Panc1 (cell line): ENCODE measurements around the gene ZFHX3. TPM values are rescaled to one million over a fixed set of nuclear protein-coding genes. Genes with fewer than 3 reads are reported as not detected.

Experiments used
- ATAC-seq: fragments of 200-7000 bp; cut with Tn5 transposase; 2 replicates; pipeline ENCODE4 v1.9.1; 2020; ENCODE audit warnings: mild to moderate bottlenecking, moderate library complexity
- BruUV-seq: library from RNA; stranded (reverse); fragments of 400-500 nt; replicated peaks from 2 replicates; lab custom pipeline; 2021; lab: Mats Ljungman, UMichigan
- CTCF ChIA-PET: fragments of 300-600 bp; sonication (Branson Sonifier 250); formaldehyde crosslinking; loops from one replicate; lab custom pipeline; 2022; ENCODE audit warnings: antibody characterized with exemption; lab: Charles Lee
- POLR2A ChIA-PET: fragments of 300-600 bp; sonication (Branson Sonifier 250); formaldehyde crosslinking; loops from one replicate; lab custom pipeline; 2022; ENCODE audit warnings: antibody characterized with exemption; lab: Charles Lee
- DNase-seq: peaks from one replicate; pipeline ENCODE4 v3.0.0-alpha.2; 2010; ENCODE audit warnings: low read depth, low spot score
- H3K27ac ChIP-seq: 2 replicates; pipeline ENCODE4 v1.5.1; 2011; ENCODE audit warnings: mild to moderate bottlenecking, low read length, inconsistent platforms
- H3K27me3 ChIP-seq: fragments of 200-500 bp; sonication (Bioruptor generic); 2 replicates; pipeline ENCODE4 v1.6.0; 2014; ENCODE audit warnings: low read length, inconsistent platforms; ENCODE audit not compliant: control insufficient read depth, insufficient read depth
- H3K36me3 ChIP-seq: fragments of 200-500 bp; sonication (Bioruptor generic); 2 replicates; pipeline ENCODE4 v1.5.1; 2014; ENCODE audit warnings: inconsistent platforms, mild to moderate bottlenecking, low read length, moderate library complexity; ENCODE audit not compliant: control insufficient read depth, insufficient read depth
- H3K4me1 ChIP-seq: 2 replicates; pipeline ENCODE4 v1.5.1; 2011; ENCODE audit warnings: inconsistent platforms, mild to moderate bottlenecking, low read length, moderate library complexity; ENCODE audit not compliant: control insufficient read depth, insufficient read depth
- H3K4me3 ChIP-seq, 2 experiments: 2 replicates each; pipeline ENCODE4 v1.5.1; 2011 to 2012; ENCODE audit warnings: low read depth in 2 of 2, low read length in 2 of 2, mild to moderate bottlenecking in 2 of 2, inconsistent platforms in 1 of 2, moderate library complexity in 1 of 2
- H3K9me3 ChIP-seq: fragments of 200-500 bp; sonication (Bioruptor generic); 2 replicates; pipeline ENCODE4 v1.5.1; 2014; ENCODE audit warnings: low read depth, mild to moderate bottlenecking, inconsistent platforms, low read length, moderate library complexity; ENCODE audit not compliant: control insufficient read depth, insufficient read depth
- CTCF ChIP-seq: fragments of 450-650 bp; IDR thresholded peaks from 2 replicates; pipeline ENCODE4 v1.5.1; 2017; ENCODE audit warnings: mild to moderate bottlenecking
- POLR2AphosphoS5 ChIP-seq: IDR thresholded peaks from 2 replicates; pipeline ENCODE4 v1.6.1; 2012; ENCODE audit warnings: mild to moderate bottlenecking, low read depth, low read length, moderate library complexity
- REST ChIP-seq, 2 experiments: IDR thresholded peaks; 2 replicates each; pipeline ENCODE4 v1.6.1; 2011 to 2012; ENCODE audit warnings: low read depth in 2 of 2, control low read depth in 1 of 2, low read length in 1 of 2, mild to moderate bottlenecking in 1 of 2, moderate library complexity in 1 of 2; ENCODE audit not compliant: insufficient read depth in 1 of 2
- SIN3A ChIP-seq: IDR thresholded peaks from 2 replicates; pipeline ENCODE4 v1.6.1; 2012; ENCODE audit warnings: low read depth, mild to moderate bottlenecking, low read length, moderate library complexity, borderline replicate concordance; ENCODE audit not compliant: insufficient read depth
- TCF7L2 ChIP-seq: IDR thresholded peaks from 2 replicates; pipeline ENCODE4 v1.6.1; 2011; ENCODE audit warnings: mild to moderate bottlenecking, low read depth, low read length, inconsistent platforms
- in situ Hi-C: cut with HindIII; loops from 2 replicates; pipeline ENCODE4 v1.10.0; 2016; ENCODE audit warnings: low sequenced_read_pairs, low pct_unique_long_range_greater_than_20kb
- intact Hi-C: fragments of 100-400 bp; cut with micrococcal nuclease; formaldehyde crosslinking; loops from one replicate; pipeline ENCODE4 v1.10.0; 2022; ENCODE audit not compliant: unreplicated experiment
- total RNA-seq: library from RNA; stranded (reverse); gene quantifications from one replicate; pipeline ENCODE4 v1.2.1, GENCODE V29; 2021; ENCODE audit not compliant: unreplicated experiment

The ZFHX3 gene
- total RNA-seq, 1 experiment from 2014 or later = 7.1 TPM

GRCh38 chr16:72833969-72834368 is 214.0 kb downstream of the ZFHX3 start:
- no peak for TF ChIP-seq POLR2AphosphoS5
- TF ChIP-seq CTCF = no peak
- TF ChIP-seq TCF7L2 = no peak
- no peak for TF ChIP-seq SIN3A
- no peak for TF ChIP-seq REST (IDR thresholded peaks at IDR 0.05; ENCODE audit: insufficient read depth in 1 of 2, low read depth in 2 of 2, low read length in 1 of 2)
- in situ Hi-C loops (no loop called here), intact Hi-C loops (loop anchor here (10.0 kb wide), 1 partner anchor 211 kb away; the partner anchor contains the start of gene ZFHX3)
- BruUV-seq = no TSS peak
- DNase-seq (no peak), ATAC-seq (no peak)
- H3K27me3 ChIP-seq = no peaks in the 10 kb centered on the region
- ChIA-PET CTCF (no interaction called here), POLR2A (no interaction called here)
- H3K36me3 ChIP-seq = no peaks in the 10 kb centered on the region
- no peaks in the 10 kb centered on the region for H3K9me3 ChIP-seq
- H3K4me3 ChIP-seq = no peak overlapping the region
- H3K27ac ChIP-seq = no peak overlapping the region
- no peaks in the 10 kb centered on the region for H3K4me1 ChIP-seq

- H3K9me3 ChIP-seq = no peaks in the 10 kb centered on the region
- ChIA-PET CTCF (no interaction called here), POLR2A (no interaction called here)
- H3K27me3 ChIP-seq = no peaks in the 10 kb centered on the region
- no peak for ATAC-seq
- in situ Hi-C loops (no loop called here), intact Hi-C loops (loop anchor here (10.0 kb wide), 1 partner anchor 211 kb away; the partner anchor contains the start of gene ZFHX3)
- DNase-seq = no peak
- H3K4me3 ChIP-seq = no peak overlapping the region
- H3K36me3 ChIP-seq = no peaks in the 10 kb centered on the region
- no peak overlapping the region for H3K27ac ChIP-seq
- BruUV-seq = no TSS peak
- no peaks in the 10 kb centered on the region for H3K4me1 ChIP-seq
- TF ChIP-seq TCF7L2 = no peak
- TF ChIP-seq CTCF = no peak
- TF ChIP-seq SIN3A = no peak
- TF ChIP-seq REST (IDR thresholded peaks at IDR 0.05; ENCODE audit: insufficient read depth in 1 of 2, low read depth in 2 of 2, low read length in 1 of 2) = no peak
Observed at GRCh38 chr16:72833482-72833881, 214.4 kb downstream of the ZFHX3 start.
